Keratinocyte (primary cell): ENCODE results near the gene CAMK2G. TPM values are rescaled to one million over a fixed set of nuclear protein-coding genes. Genes with fewer than 3 reads are reported as not detected.

Experiments
- DNase-seq: peaks from one replicate; pipeline ENCODE4 v3.0.0-alpha.2; 2011; ENCODE audit warnings: low read depth, missing footprints, low spot score
- FAIRE-seq: peaks from 2 replicates; lab custom pipeline; 2011; peaks lifted over from hg19 to GRCh38; lab: Jason Lieb, UNC
- H2AFZ ChIP-seq: 2 replicates; pipeline ENCODE4 v1.6.0; 2012; ENCODE audit warnings: low read length, control low read depth, inconsistent platforms; ENCODE audit not compliant: control insufficient read depth
- H3K27ac ChIP-seq: 2 replicates; pipeline ENCODE4 v1.5.1; 2011; ENCODE audit warnings: low read length; ENCODE audit not compliant: control insufficient read depth, insufficient read depth
- H3K27me3 ChIP-seq: 3 replicates; pipeline ENCODE4 v1.6.0; 2011; ENCODE audit warnings: low read length; ENCODE audit not compliant: control insufficient read depth, insufficient read depth; ENCODE audit errors: extremely low read depth
- H3K36me3 ChIP-seq, 2 experiments: 2 replicates in 1 of 2; 3 replicates in 1 of 2; pipeline ENCODE4 v1.5.1; 2011; ENCODE audit warnings: low read length in 2 of 2, mild to moderate bottlenecking in 1 of 2; ENCODE audit not compliant: control insufficient read depth in 2 of 2, insufficient read depth in 2 of 2; ENCODE audit errors: extremely low read depth in 1 of 2
- H3K4me1 ChIP-seq: 3 replicates; pipeline ENCODE4 v1.5.1; 2011; ENCODE audit warnings: low read length; ENCODE audit not compliant: control insufficient read depth, insufficient read depth; ENCODE audit errors: extremely low read depth
- H3K4me2 ChIP-seq: 3 replicates; pipeline ENCODE4 v1.6.0; 2011; ENCODE audit warnings: low read depth, low read length; ENCODE audit not compliant: control insufficient read depth, insufficient read depth; ENCODE audit errors: extremely low read depth
- H3K4me3 ChIP-seq, 3 experiments: fragments of 200-600 bp in 1 of 3; sonication (generic) in 1 of 3; 2 replicates in 2 of 3; 3 replicates in 1 of 3; pipeline ENCODE4 v1.5.1; 2011 to 2016; ENCODE audit warnings: low read length in 3 of 3, mild to moderate bottlenecking in 3 of 3, control low read depth in 2 of 3, inconsistent platforms in 1 of 3, low read depth in 1 of 3, mixed read lengths in 1 of 3, mixed run types in 1 of 3, moderate library complexity in 1 of 3; ENCODE audit not compliant: control insufficient read depth in 2 of 3, insufficient read depth in 2 of 3; ENCODE audit errors: extremely low read depth in 1 of 3
- H3K79me2 ChIP-seq: 2 replicates; pipeline ENCODE4 v1.6.0; 2012; ENCODE audit warnings: low read length; ENCODE audit not compliant: control insufficient read depth, insufficient read depth
- H3K9ac ChIP-seq: 3 replicates; pipeline ENCODE4 v1.6.0; 2011; ENCODE audit warnings: low read length; ENCODE audit not compliant: control insufficient read depth, insufficient read depth; ENCODE audit errors: extremely low read depth
- H3K9me1 ChIP-seq: 3 replicates; pipeline ENCODE4 v1.6.0; 2011; ENCODE audit warnings: low read length; ENCODE audit not compliant: control insufficient read depth, insufficient read depth; ENCODE audit errors: extremely low read depth
- H3K9me3 ChIP-seq: 2 replicates; pipeline ENCODE4 v1.5.1; 2012; ENCODE audit warnings: low read depth, low read length; ENCODE audit not compliant: control insufficient read depth
- H4K20me1 ChIP-seq: 3 replicates; pipeline ENCODE4 v1.6.0; 2011; ENCODE audit warnings: low read length; ENCODE audit not compliant: control insufficient read depth, insufficient read depth; ENCODE audit errors: extremely low read depth
- EZH2 ChIP-seq: IDR thresholded peaks from one replicate; pipeline ENCODE4 v1.6.1; 2012; ENCODE audit warnings: inconsistent platforms, mild to moderate bottlenecking, low read length, moderate library complexity
- dilution Hi-C: fragments of 300-500 bp; cut with MboI; formaldehyde crosslinking; loops from one replicate; pipeline ENCODE4 v1.7.0; 2020; ENCODE audit warnings: low sequenced_read_pairs; ENCODE audit not compliant: extremely low pct_ligation_motif_present
- polyA plus RNA-seq, 5 experiments: library from polyadenylated mRNA; depleted of rRNA in 3 of 5; stranded (reverse) in 3 of 5; stranded (forward) in 1 of 5; unstranded in 1 of 5; fragments of >200 nt; gene quantifications; 1 replicate in 1 of 5; 2 replicates in 3 of 5; 3 replicates in 1 of 5; pipeline versions ENCODE4 v1.2.1 to v1.2.3, GENCODE V29; 2011 to 2012; ENCODE audit warnings: missing spikeins in 2 of 5, low read depth in 1 of 5, low replicate concordance in 1 of 5
- TF ChIP-seq, protein P1 (sequence below), 3 experiments: IDR thresholded peaks in 1 of 3; conservative IDR thresholded peaks in 1 of 3; optimal IDR thresholded peaks in 1 of 3; 2 replicates in 2 of 3; 3 replicates in 1 of 3; pipeline versions ENCODE3 to v1.5.1; 2011; ENCODE audit warnings: low read length in 3 of 3, mild to moderate bottlenecking in 3 of 3, moderate library complexity in 2 of 3, control low read depth in 1 of 3, inconsistent platforms in 1 of 3; ENCODE audit not compliant: insufficient read depth in 2 of 3; ENCODE audit errors: extremely low read depth in 1 of 3

The CAMK2G gene
- polyA plus RNA-seq, 1 donor (not counting 4 experiments of a cell fraction or from before 2014, with no cell fraction given): 17.6 TPM

DNA sequence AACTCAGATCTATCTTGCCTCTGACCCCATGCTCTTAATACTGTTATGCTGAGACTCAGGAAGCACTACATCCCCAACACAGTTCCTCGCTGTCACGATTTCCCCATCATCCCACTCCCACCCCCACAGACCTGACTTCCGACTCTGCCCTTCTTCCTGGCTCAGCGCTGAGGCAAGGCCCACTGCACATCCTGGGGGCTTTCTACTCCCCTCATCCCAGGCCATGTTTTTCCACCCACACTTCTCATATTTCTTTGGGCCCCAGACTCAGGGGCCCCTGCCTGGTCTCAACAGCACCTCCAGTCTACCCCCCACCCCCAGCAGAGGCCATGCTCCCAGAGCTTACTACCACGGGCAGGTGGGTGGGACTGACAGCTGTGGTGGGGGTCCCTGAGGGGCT lies 55.3 kb downstream of the CAMK2G start:
- H3K4me1 ChIP-seq: peaks cover 16% of the 10 kb centered on the region

DNA sequence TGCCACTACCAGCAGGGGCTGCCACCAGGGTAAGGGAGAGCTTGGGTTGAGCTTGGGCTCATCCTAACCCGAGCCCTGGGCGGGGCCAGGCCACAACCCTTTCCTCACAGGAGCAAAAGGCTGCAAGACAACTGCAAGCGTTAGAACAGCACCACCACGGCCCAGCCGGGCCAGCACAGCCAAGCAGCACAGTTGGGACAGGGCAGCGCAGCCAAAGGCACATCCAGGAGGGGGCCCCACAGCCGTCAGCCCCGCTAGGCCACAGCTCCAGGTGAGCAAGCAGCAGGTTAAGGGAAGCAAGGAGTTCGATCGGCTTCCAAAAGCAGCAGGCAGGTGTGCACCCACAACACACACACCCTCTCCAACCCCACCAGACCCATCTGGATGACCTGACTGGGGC lies 56.0 kb downstream of the CAMK2G start:
- no peaks in the 10 kb centered on the region for H3K9me3 ChIP-seq
- H3K4me3 ChIP-seq: no peak overlapping the region
- dilution Hi-C loops: no loop called here
- H3K27me3 ChIP-seq: no peaks in the 10 kb centered on the region
- H3K36me3 ChIP-seq: peaks cover 6 to 16% of the 10 kb centered on the region in 2 experiments
- DNase-seq: no peak
- peaks cover 16% of the 10 kb centered on the region for H3K4me1 ChIP-seq
- H3K79me2 ChIP-seq: no peaks in the 10 kb centered on the region
- no peak overlapping the region for H3K4me2 ChIP-seq
- H2AFZ ChIP-seq: no peak overlapping the region
- no peak overlapping the region for H3K9ac ChIP-seq
- TF ChIP-seq, protein P1, sequence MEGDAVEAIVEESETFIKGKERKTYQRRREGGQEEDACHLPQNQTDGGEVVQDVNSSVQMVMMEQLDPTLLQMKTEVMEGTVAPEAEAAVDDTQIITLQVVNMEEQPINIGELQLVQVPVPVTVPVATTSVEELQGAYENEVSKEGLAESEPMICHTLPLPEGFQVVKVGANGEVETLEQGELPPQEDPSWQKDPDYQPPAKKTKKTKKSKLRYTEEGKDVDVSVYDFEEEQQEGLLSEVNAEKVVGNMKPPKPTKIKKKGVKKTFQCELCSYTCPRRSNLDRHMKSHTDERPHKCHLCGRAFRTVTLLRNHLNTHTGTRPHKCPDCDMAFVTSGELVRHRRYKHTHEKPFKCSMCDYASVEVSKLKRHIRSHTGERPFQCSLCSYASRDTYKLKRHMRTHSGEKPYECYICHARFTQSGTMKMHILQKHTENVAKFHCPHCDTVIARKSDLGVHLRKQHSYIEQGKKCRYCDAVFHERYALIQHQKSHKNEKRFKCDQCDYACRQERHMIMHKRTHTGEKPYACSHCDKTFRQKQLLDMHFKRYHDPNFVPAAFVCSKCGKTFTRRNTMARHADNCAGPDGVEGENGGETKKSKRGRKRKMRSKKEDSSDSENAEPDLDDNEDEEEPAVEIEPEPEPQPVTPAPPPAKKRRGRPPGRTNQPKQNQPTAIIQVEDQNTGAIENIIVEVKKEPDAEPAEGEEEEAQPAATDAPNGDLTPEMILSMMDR (optimal IDR thresholded peaks at IDR 0.05 in 1 of 3, IDR thresholded peaks at IDR 0.05 in 1 of 3, conservative IDR thresholded peaks at IDR 0.05 in 1 of 3; ENCODE audit: extremely low read depth in 1 of 3, insufficient read depth in 2 of 3, low read length in 3 of 3): peak; percentile 4 to 29 (median 5)
- no peak for TF ChIP-seq EZH2
- no peaks in the 10 kb centered on the region for H4K20me1 ChIP-seq
- no peak for FAIRE-seq
- H3K9me1 ChIP-seq: no peaks in the 10 kb centered on the region
- no peak overlapping the region for H3K27ac ChIP-seq

More for the DNA sequence above, 55.3 kb downstream of the CAMK2G start:
- FAIRE-seq: no peak
- H3K36me3 ChIP-seq: peaks cover 9 to 11% of the 10 kb centered on the region in 2 experiments
- no peaks in the 10 kb centered on the region for H3K27me3 ChIP-seq
- no peaks in the 10 kb centered on the region for H3K9me1 ChIP-seq
- no peak overlapping the region for H3K4me2 ChIP-seq
- dilution Hi-C loops: no loop called here
- H4K20me1 ChIP-seq: no peaks in the 10 kb centered on the region
- no peaks in the 10 kb centered on the region for H3K9me3 ChIP-seq
- H3K79me2 ChIP-seq: no peaks in the 10 kb centered on the region
- peak overlapping the region; percentile 45 for H3K9ac ChIP-seq
- no peak overlapping the region for H2AFZ ChIP-seq
- no peak overlapping the region for H3K4me3 ChIP-seq
- no peak for TF ChIP-seq EZH2
- DNase-seq: no peak
- no peak overlapping the region for H3K27ac ChIP-seq

GRCh38 chr10:73817826-73818225 lies 56.5 kb downstream of the CAMK2G start:
- Histone ChIP-seq H3K27me3 (no peaks in the 10 kb centered on the region), H3K36me3 (peaks cover 6 to 19% of the 10 kb centered on the region in 2 experiments), H3K4me2 (no peak overlapping the region), H3K4me3 (no peak overlapping the region), H4K20me1 (no peaks in the 10 kb centered on the region), H3K79me2 (no peaks in the 10 kb centered on the region), H3K9me3 (no peaks in the 10 kb centered on the region), H3K4me1 (peaks cover 16% of the 10 kb centered on the region), H3K9ac (no peak overlapping the region), H3K27ac (no peak overlapping the region), H3K9me1 (no peaks in the 10 kb centered on the region), H2AFZ (no peak overlapping the region)
- TF ChIP-seq, protein P1 (optimal IDR thresholded peaks at IDR 0.05 in 1 of 3, IDR thresholded peaks at IDR 0.05 in 1 of 3, conservative IDR thresholded peaks at IDR 0.05 in 1 of 3; ENCODE audit: extremely low read depth in 1 of 3, insufficient read depth in 2 of 3, low read length in 3 of 3): no peak
- TF ChIP-seq EZH2: no peak
- no peak for FAIRE-seq
- no peak for DNase-seq
- dilution Hi-C loops: no loop called here
